ENCODE data around the gene NUFIP2. TPM values are rescaled to one million over a fixed set of nuclear protein-coding genes. Genes with fewer than 3 reads are reported as not detected.

NUFIP2 gene
- total and polyA plus RNA-seq, 10 of the 15 experiments (the other 5 are each of a cell fraction or from before 2014, with no cell fraction given): 3.7 to 32.3 (median 14.5) TPM

- Histone ChIP-seq H3K4me3 (no peak overlapping the region), H3K4me2 (ENCODE audit: control insufficient read depth, insufficient read depth) (no peak overlapping the region), H3K4me1 (ENCODE audit: control insufficient read depth, insufficient read depth, low read length) (no peaks in the 10 kb centered on the region), H4K20me1 (ENCODE audit: control insufficient read depth, insufficient read depth) (no peaks in the 10 kb centered on the region), H3K36me3 (ENCODE audit: control insufficient read depth in 2 of 2, insufficient read depth in 2 of 2, low read length in 1 of 2) (peaks cover 0 to 10% of the 10 kb centered on the region in 2 experiments; a peak in 3 of 4 replicates), H2AFZ (ENCODE audit: control insufficient read depth, low read depth, low read length) (no peak overlapping the region), H3K9me3 (replicated peaks; ENCODE audit: control insufficient read depth, insufficient read depth, low read length) (no peaks in the 10 kb centered on the region), H3K27me3 (replicated peaks in 1 of 2; ENCODE audit: control insufficient read depth in 2 of 2, insufficient read depth in 2 of 2, low read length in 1 of 2) (no peaks in the 10 kb centered on the region), H3K79me2 (ENCODE audit: control insufficient read depth, insufficient read depth, low read length) (peaks cover 2% of the 10 kb centered on the region; the same call in 1 of the 2 replicates), H3K27ac (ENCODE audit: control insufficient read depth, insufficient read depth) (no peak overlapping the region), H3K9ac (ENCODE audit: control insufficient read depth, insufficient read depth, low read length) (no peak overlapping the region)
- CTCF ChIA-PET: interaction anchor here (1.1 to 4.8 kb wide), 5 partner anchors 33 to 132 kb away, joined by 3 to 36 read pairs (median 6); no protein-coding TSS in a partner anchor
- POLR2A ChIA-PET: interaction anchor here (0.5 to 2.0 kb wide), 5 partner anchors 36 to 575 kb away, joined by 4 to 8 read pairs (median 5); no protein-coding TSS in a partner anchor
- FAIRE-seq (no peak), ATAC-seq (no peak), DNase-seq (ENCODE audit: low read depth, low spot score) (no peak)
- TF ChIP-seq HDAC2 (IDR thresholded peaks at IDR 0.05) (no peak), USF2 (IDR thresholded peaks at IDR 0.05; ENCODE audit: borderline replicate concordance, low read depth, low read length) (no peak), NBN (IDR thresholded peaks at IDR 0.05) (no peak), CUX1 (IDR thresholded peaks at IDR 0.05; ENCODE audit: insufficient replicate concordance, low read depth, low read length) (no peak), SRF (IDR thresholded peaks at IDR 0.05; ENCODE audit: low read depth in 2 of 2, low read length in 2 of 2) (no peak), PBX3 (IDR thresholded peaks at IDR 0.05; ENCODE audit: insufficient replicate concordance, low read depth, low read length) (no peak), ATF7 (IDR thresholded peaks at IDR 0.05; ENCODE audit: low read depth) (no peak), E2F4 (IDR thresholded peaks at IDR 0.05; ENCODE audit: low read depth, low read length) (no peak), SPI1 (IDR thresholded peaks at IDR 0.05; ENCODE audit: borderline replicate concordance, insufficient read depth, low read depth, low read length) (no peak), STAT3 (IDR thresholded peaks at IDR 0.05; ENCODE audit: low read depth, low read length) (no peak), POU2F2 (IDR thresholded peaks at IDR 0.05; ENCODE audit: borderline replicate concordance, low read depth, low read length) (no peak), USF1 (IDR thresholded peaks at IDR 0.05; ENCODE audit: borderline replicate concordance, extremely low read length, insufficient read depth, low read depth, low read length) (no peak)
- in situ Hi-C loops (cut with MboI): no loop called here
- no TSS peak for BruUV-seq (replicated peaks)
- RAD21 ChIA-PET (ENCODE audit: unreplicated experiment): no interaction called here
- intact Hi-C loops (cut with micrococcal nuclease; ENCODE audit: unreplicated experiment): no loop called here
- WGBS (ENCODE audit: insufficient coverage, insufficient replicate concordance, low lambda C conversion rate, missing lambda C conversion rate): 82% methylated on average over 4 of the region's 4 CpGs
- SMC1A ChIA-PET (ENCODE audit: uncharacterized antibody, unreplicated experiment): interaction anchor here (0.8 to 4.0 kb wide), 5 partner anchors 10 to 36 kb away, joined by 3 to 17 read pairs (median 7); partner anchors contain the start of gene CRYBA1
These were observed 37.9 kb downstream of the NUFIP2 start for GRCh38 chr17:29255926-29256522.
